ENCODE data around the gene MCOLN1.

Gene MCOLN1

GRCh38 chr19:7540761-7541474, 18.5 kb downstream of the MCOLN1 start:
- in situ Hi-C loops (cut with HindIII; ENCODE audit: low sequenced_read_pairs): no loop called here

GRCh38 chr19:7541475-7541824, 19.0 kb downstream of the MCOLN1 start:
- in situ Hi-C loops (cut with HindIII; ENCODE audit: low sequenced_read_pairs): no loop called here

GRCh38 chr19:7541828-7542443, 19.5 kb downstream of the MCOLN1 start:
- in situ Hi-C loops (cut with HindIII; ENCODE audit: low sequenced_read_pairs): no loop called here

- in situ Hi-C loops (cut with HindIII; ENCODE audit: low sequenced_read_pairs): no loop called here
Observed at GRCh38 chr19:7542556-7543348, 20.3 kb downstream of the MCOLN1 start.

GRCh38 chr19:7544626-7545025, 22.2 kb downstream of the MCOLN1 start:
- in situ Hi-C loops (cut with HindIII; ENCODE audit: low sequenced_read_pairs): no loop called here

- in situ Hi-C loops (cut with HindIII; ENCODE audit: low sequenced_read_pairs): no loop called here
Observed at GRCh38 chr19:7545300-7545699, 22.9 kb downstream of the MCOLN1 start.

GRCh38 chr19:7545904-7546303, 23.5 kb downstream of the MCOLN1 start:
- in situ Hi-C loops (cut with HindIII; ENCODE audit: low sequenced_read_pairs): no loop called here

GRCh38 chr19:7547159-7547558, 24.7 kb downstream of the MCOLN1 start:
- in situ Hi-C loops (cut with HindIII; ENCODE audit: low sequenced_read_pairs): no loop called here

- in situ Hi-C loops (cut with HindIII; ENCODE audit: low sequenced_read_pairs): no loop called here
Observed at GRCh38 chr19:7549429-7550148, 27.2 kb downstream of the MCOLN1 start.

- in situ Hi-C loops (cut with HindIII; ENCODE audit: low sequenced_read_pairs): no loop called here
Observed at GRCh38 chr19:7550169-7550770, 27.8 kb downstream of the MCOLN1 start.

GRCh38 chr19:7550987-7551761, 28.8 kb downstream of the MCOLN1 start:
- in situ Hi-C loops (cut with HindIII; ENCODE audit: low sequenced_read_pairs): no loop called here

- in situ Hi-C loops (cut with HindIII; ENCODE audit: low sequenced_read_pairs): no loop called here
Observed at GRCh38 chr19:7552781-7553180, 30.4 kb downstream of the MCOLN1 start.

- in situ Hi-C loops (cut with HindIII; ENCODE audit: low sequenced_read_pairs): no loop called here
Observed at GRCh38 chr19:7554565-7554964, 32.1 kb downstream of the MCOLN1 start.

- in situ Hi-C loops (cut with HindIII; ENCODE audit: low sequenced_read_pairs): no loop called here
Observed at GRCh38 chr19:7554990-7555864, 32.8 kb downstream of the MCOLN1 start.

GRCh38 chr19:7556696-7557315, 34.4 kb downstream of the MCOLN1 start:
- in situ Hi-C loops (cut with HindIII; ENCODE audit: low sequenced_read_pairs): no loop called here

- in situ Hi-C loops (cut with HindIII; ENCODE audit: low sequenced_read_pairs): no loop called here
Observed at GRCh38 chr19:7558667-7559066, 36.2 kb downstream of the MCOLN1 start.

- in situ Hi-C loops (cut with HindIII; ENCODE audit: low sequenced_read_pairs): no loop called here
Observed at GRCh38 chr19:7559102-7559501, 36.7 kb downstream of the MCOLN1 start.

GRCh38 chr19:7560255-7560654, 37.8 kb downstream of the MCOLN1 start:
- in situ Hi-C loops (cut with HindIII; ENCODE audit: low sequenced_read_pairs): no loop called here

- in situ Hi-C loops (cut with HindIII; ENCODE audit: low sequenced_read_pairs): no loop called here
Observed at GRCh38 chr19:7561325-7561724, 38.9 kb downstream of the MCOLN1 start.
